IMR-90 (cell line): ENCODE results near the gene NF2. TPM values are rescaled to one million over a fixed set of nuclear protein-coding genes. Genes with fewer than 3 reads are reported as not detected.

ENCODE experiments used
- ATAC-seq: fragments of 200-7000 bp; cut with Tn5 transposase; 2 replicates; pipeline ENCODE4 v1.9.1; 2020; ENCODE audit warnings: low read depth, mild to moderate bottlenecking, moderate library complexity
- BruUV-seq: library from RNA; stranded (reverse); fragments of 400-500 nt; replicated peaks from 2 replicates; lab custom pipeline; 2021; lab: Mats Ljungman, UMichigan
- CTCF ChIA-PET: fragments of 300-600 bp; formaldehyde crosslinking; extraction: SDS; loops from one replicate; lab custom pipeline; 2021; ENCODE audit warnings: antibody characterized with exemption; lab: Yijun Ruan, JAX
- POLR2A ChIA-PET: fragments of 300-600 bp; sonication (Branson Sonifier 250); formaldehyde crosslinking; loops from one replicate; lab custom pipeline; 2022; ENCODE audit warnings: antibody characterized with exemption; ENCODE audit not compliant: unreplicated experiment; lab: Charles Lee
- DNase-seq: peaks from one replicate; pipeline ENCODE4 v3.0.0; 2013
- H2AFZ ChIP-seq: replicated peaks from 2 replicates; pipeline ENCODE3; 2013; ENCODE audit warnings: low read length, mild to moderate bottlenecking; ENCODE audit not compliant: poor library complexity
- H2AK5ac ChIP-seq: 2 replicates; pipeline ENCODE4 v1.6.1; 2013; ENCODE audit warnings: low read depth, low read length, inconsistent platforms
- H2AK9ac ChIP-seq: replicated peaks from 2 replicates; pipeline ENCODE3; 2013; ENCODE audit warnings: mild to moderate bottlenecking, low read depth, low read length, moderate library complexity; ENCODE audit not compliant: poor library complexity
- H2BK120ac ChIP-seq: 2 replicates; pipeline ENCODE4 v1.6.1; 2013; ENCODE audit warnings: low read depth, low read length, inconsistent platforms
- H2BK15ac ChIP-seq: 3 replicates; pipeline ENCODE4 v1.6.1; 2013; ENCODE audit warnings: low read depth, low read length, inconsistent platforms
- H2BK20ac ChIP-seq: 2 replicates; pipeline ENCODE4 v1.6.1; 2013; ENCODE audit warnings: low read depth, mild to moderate bottlenecking, inconsistent platforms, low read length, moderate library complexity
- H2BK5ac ChIP-seq: 2 replicates; pipeline ENCODE4 v1.6.1; 2013; ENCODE audit warnings: mild to moderate bottlenecking, low read depth, low read length, inconsistent platforms; ENCODE audit not compliant: poor library complexity, severe bottlenecking
- H3K14ac ChIP-seq: replicated peaks from 2 replicates; pipeline ENCODE4 v1.6.1; 2013; ENCODE audit warnings: low read depth, low read length, inconsistent platforms
- H3K18ac ChIP-seq: 2 replicates; pipeline ENCODE4 v1.6.1; 2013; ENCODE audit warnings: low read depth, low read length, control low read depth
- H3K23ac ChIP-seq: 2 replicates; pipeline ENCODE4 v1.6.1; 2013; ENCODE audit warnings: low read depth, low read length, inconsistent platforms
- H3K27ac ChIP-seq: 2 replicates; pipeline ENCODE4 v1.5.1; 2013; ENCODE audit warnings: mild to moderate bottlenecking, control low read depth, low read length; ENCODE audit not compliant: insufficient read depth
- H3K27me3 ChIP-seq: 2 replicates; pipeline ENCODE4 v1.6.1; 2013; ENCODE audit warnings: low read length; ENCODE audit not compliant: control insufficient read depth, insufficient read depth
- H3K36me3 ChIP-seq: 2 replicates; pipeline ENCODE4 v1.6.1; 2013; ENCODE audit warnings: low read length, mixed read lengths; ENCODE audit not compliant: control insufficient read depth, insufficient read depth
- H3K4ac ChIP-seq: 2 replicates; pipeline ENCODE4 v1.6.1; 2013; ENCODE audit warnings: low read depth, low read length, inconsistent platforms
- H3K4me1 ChIP-seq: 2 replicates; pipeline ENCODE4 v1.6.1; 2013; ENCODE audit warnings: low read length, mixed read lengths; ENCODE audit not compliant: control insufficient read depth, insufficient read depth
- H3K4me2 ChIP-seq: 2 replicates; pipeline ENCODE4 v1.6.1; 2013; ENCODE audit warnings: low read depth, mild to moderate bottlenecking, control low read depth, low read length, moderate library complexity
- H3K4me3 ChIP-seq: 2 replicates; pipeline ENCODE4 v1.5.1; 2013; ENCODE audit warnings: low read depth, mild to moderate bottlenecking, control low read depth, low read length, moderate library complexity; ENCODE audit not compliant: insufficient read depth
- H3K56ac ChIP-seq: 2 replicates; pipeline ENCODE4 v1.6.1; 2013; ENCODE audit warnings: low read length, inconsistent platforms; ENCODE audit not compliant: insufficient read depth; ENCODE audit errors: extremely low read depth
- H3K79me1 ChIP-seq, 2 experiments: 2 replicates each; pipeline ENCODE4 v1.6.1; 2013; ENCODE audit warnings: low read length in 2 of 2, inconsistent platforms in 1 of 2, low read depth in 1 of 2
- H3K9ac ChIP-seq: 2 replicates; pipeline ENCODE4 v1.6.1; 2013; ENCODE audit warnings: low read depth, low read length, control low read depth
- H3K9me1 ChIP-seq: 2 replicates; pipeline ENCODE4 v1.6.1; 2013; ENCODE audit warnings: low read length, inconsistent platforms; ENCODE audit not compliant: insufficient read depth
- H3K9me3 ChIP-seq: 2 replicates; pipeline ENCODE4 v1.6.1; 2013; ENCODE audit warnings: low read length; ENCODE audit not compliant: control insufficient read depth, insufficient read depth
- H4K20me1 ChIP-seq: 2 replicates; pipeline ENCODE4 v1.6.1; 2013; ENCODE audit warnings: low read length, inconsistent platforms; ENCODE audit not compliant: insufficient read depth
- H4K5ac ChIP-seq: 2 replicates; pipeline ENCODE4 v1.6.1; 2013; ENCODE audit warnings: mild to moderate bottlenecking, low read depth, low read length, control low read depth
- H4K8ac ChIP-seq, 2 experiments: 2 replicates each; pipeline ENCODE4 v1.6.1; 2013; ENCODE audit warnings: low read depth in 2 of 2, low read length in 2 of 2, control low read depth in 1 of 2, inconsistent platforms in 1 of 2
- H4K91ac ChIP-seq: 2 replicates; pipeline ENCODE4 v1.6.1; 2013; ENCODE audit warnings: low read depth, low read length, inconsistent platforms; ENCODE audit not compliant: insufficient read depth
- BHLHE40 ChIP-seq: fragments of 150-350 bp; IDR thresholded peaks from 2 replicates; pipeline ENCODE4 v1.6.1; 2016; ENCODE audit warnings: mild to moderate bottlenecking, low read depth, low read length
- CEBPB ChIP-seq: IDR thresholded peaks from 2 replicates; pipeline ENCODE4 v1.6.1; 2012; ENCODE audit warnings: low read depth, low read length, improper control_type of control experiment
- CHD1 ChIP-seq: IDR thresholded peaks from 2 replicates; pipeline ENCODE4 v1.6.1; 2012; ENCODE audit warnings: low read depth, low read length, improper control_type of control experiment
- FOS ChIP-seq: fragments of 150-350 bp; IDR thresholded peaks from 2 replicates; pipeline ENCODE4 v1.6.1; 2016; ENCODE audit warnings: low read depth, low read length
- MAFK ChIP-seq: IDR thresholded peaks from 2 replicates; pipeline ENCODE4 v1.6.1; 2012; ENCODE audit warnings: low read depth, low read length, improper control_type of control experiment
- MAZ ChIP-seq: IDR thresholded peaks from 2 replicates; pipeline ENCODE4 v1.6.1; 2012; ENCODE audit warnings: low read depth, mild to moderate bottlenecking, low read length, improper control_type of control experiment, moderate library complexity, borderline replicate concordance
- MXI1 ChIP-seq: IDR thresholded peaks from 2 replicates; pipeline ENCODE4 v1.6.1; 2012; ENCODE audit warnings: low read depth, mild to moderate bottlenecking, low read length, moderate library complexity, borderline replicate concordance
- NFE2L2 ChIP-seq: fragments of 150-350 bp; IDR thresholded peaks from 2 replicates; pipeline ENCODE4 v1.6.1; 2016; ENCODE audit warnings: low read depth, mild to moderate bottlenecking, low read length
- POLR2A ChIP-seq: IDR thresholded peaks from 2 replicates; pipeline ENCODE4 v1.6.1; 2012; ENCODE audit warnings: mild to moderate bottlenecking, low read depth, low read length
- RAD21 ChIP-seq: IDR thresholded peaks from 2 replicates; pipeline ENCODE4 v1.6.1; 2012; ENCODE audit warnings: low read length, improper control_type of control experiment
- RCOR1 ChIP-seq: IDR thresholded peaks from 2 replicates; pipeline ENCODE4 v1.6.1; 2012; ENCODE audit warnings: mild to moderate bottlenecking, low read length, improper control_type of control experiment; ENCODE audit not compliant: insufficient replicate concordance
- RFX5 ChIP-seq: IDR thresholded peaks from 2 replicates; pipeline ENCODE4 v1.8.0; 2012; ENCODE audit warnings: low read depth, mild to moderate bottlenecking, low read length, moderate library complexity
- SMC3 ChIP-seq: fragments of 150-350 bp; IDR thresholded peaks from 2 replicates; pipeline ENCODE4 v1.6.1; 2016; ENCODE audit warnings: low read depth, mild to moderate bottlenecking, antibody characterized with exemption, low read length, moderate library complexity
- USF2 ChIP-seq: fragments of 150-350 bp; IDR thresholded peaks from 2 replicates; pipeline ENCODE4 v1.6.1; 2017; ENCODE audit warnings: mild to moderate bottlenecking, antibody characterized with exemption, low read length, low read depth
- WGBS, 2 experiments: methylation state at CpG; one replicate each; pipeline versions ENCODE4 v1.1.5 to v1.1.7; 2013; ENCODE audit warnings: missing lambda C conversion rate in 2 of 2; ENCODE audit not compliant: insufficient read length in 1 of 2; ENCODE audit errors: extremely low coverage in 2 of 2; 5-methylcytosine and 5-hydroxymethylcytosine counted together
- dilution Hi-C: fragments of 300-500 bp; cut with HindIII; formaldehyde crosslinking; loops from one replicate; pipeline ENCODE4 v1.14.3; 2018; ENCODE audit warnings: low sequenced_read_pairs; ENCODE audit not compliant: unreplicated experiment
- in situ Hi-C: fragments of 300-500 bp; cut with MboI; formaldehyde crosslinking; loops from 3 replicates; pipeline ENCODE4 v1.14.3; 2019; ENCODE audit warnings: low sequenced_read_pairs, inconsistent platforms, mixed read lengths
- intact Hi-C: fragments of 100-400 bp; cut with micrococcal nuclease; formaldehyde crosslinking; loops from 2 replicates; pipeline ENCODE4 v1.10.0; 2022
- polyA plus RNA-seq, 3 experiments: library from polyadenylated mRNA; depleted of rRNA; stranded (reverse); fragments of >200 nt; gene quantifications; 2 replicates each; pipeline ENCODE4 v1.2.3, GENCODE V29; 2012; ENCODE audit warnings: low replicate concordance in 1 of 3
- total RNA-seq: library from RNA; depleted of rRNA; stranded (reverse); fragments of >200 nt; gene quantifications from 2 replicates; pipeline ENCODE4 v1.2.3, GENCODE V29; 2012
- TF ChIP-seq, protein P1 (sequence below): fragments of 150-350 bp; IDR thresholded peaks from 2 replicates; pipeline ENCODE4 v1.6.1; 2016; ENCODE audit warnings: low read depth, mild to moderate bottlenecking, low read length, moderate library complexity, borderline replicate concordance
- TF ChIP-seq, protein P2 (sequence below): conservative IDR thresholded peaks from 2 replicates; pipeline ENCODE4 v1.5.1; 2012; ENCODE audit warnings: mild to moderate bottlenecking, low read depth, low read length, improper control_type of control experiment

Gene NF2
- total and polyA plus RNA-seq, 2 of the 4 experiments (the other 2 are of a cell fraction) = 59.0 to 151 TPM

DNA sequence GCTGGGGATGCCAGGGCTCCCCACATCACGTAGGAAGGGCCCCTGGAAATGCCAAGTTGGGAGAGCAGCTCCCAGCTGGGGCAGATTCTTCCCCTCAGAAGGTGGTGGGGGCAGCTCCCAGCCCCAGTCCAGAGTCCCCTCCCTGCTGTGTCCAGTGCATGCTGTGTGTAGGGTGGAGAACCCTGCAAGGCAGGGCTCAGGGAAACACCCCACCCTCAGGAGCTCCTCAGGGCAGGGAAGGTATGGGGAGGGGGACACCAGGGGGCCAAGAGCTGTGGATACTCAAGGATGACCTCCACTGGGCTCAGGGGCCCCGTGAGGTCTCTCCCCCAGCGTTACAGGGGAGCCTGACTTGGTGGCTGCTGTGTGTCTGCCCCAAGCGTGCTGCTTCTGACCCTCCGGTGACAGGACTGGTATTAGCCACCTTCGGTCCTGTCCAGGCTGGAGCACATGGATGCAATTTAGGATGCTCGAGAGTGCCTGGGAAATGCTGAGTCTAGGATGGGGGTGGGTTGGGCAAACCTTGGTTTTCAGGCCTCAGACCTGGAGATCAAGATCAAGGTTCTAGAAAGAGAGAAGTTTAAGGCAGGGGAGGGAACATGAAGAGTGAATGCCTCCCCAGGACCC is 100.2 kb downstream of the NF2 start:
- H3K4ac ChIP-seq = no peak overlapping the region
- H3K4me3 ChIP-seq = no peak overlapping the region
- POLR2A ChIA-PET = no interaction called here
- H3K56ac ChIP-seq = no peak overlapping the region
- in situ Hi-C loops = no loop called here
- TF ChIP-seq, protein P1, sequence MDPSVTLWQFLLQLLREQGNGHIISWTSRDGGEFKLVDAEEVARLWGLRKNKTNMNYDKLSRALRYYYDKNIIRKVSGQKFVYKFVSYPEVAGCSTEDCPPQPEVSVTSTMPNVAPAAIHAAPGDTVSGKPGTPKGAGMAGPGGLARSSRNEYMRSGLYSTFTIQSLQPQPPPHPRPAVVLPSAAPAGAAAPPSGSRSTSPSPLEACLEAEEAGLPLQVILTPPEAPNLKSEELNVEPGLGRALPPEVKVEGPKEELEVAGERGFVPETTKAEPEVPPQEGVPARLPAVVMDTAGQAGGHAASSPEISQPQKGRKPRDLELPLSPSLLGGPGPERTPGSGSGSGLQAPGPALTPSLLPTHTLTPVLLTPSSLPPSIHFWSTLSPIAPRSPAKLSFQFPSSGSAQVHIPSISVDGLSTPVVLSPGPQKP = no peak
- TF ChIP-seq RCOR1 (no peak), SMC3 (no peak), USF2 (no peak), CHD1 (no peak), MAFK (no peak), RFX5 (no peak), RAD21 (no peak), BHLHE40 (no peak), NFE2L2 (no peak), POLR2A (no peak), CEBPB (no peak), MAZ (no peak), FOS (no peak), MXI1 (no peak)
- TF ChIP-seq, protein P2, sequence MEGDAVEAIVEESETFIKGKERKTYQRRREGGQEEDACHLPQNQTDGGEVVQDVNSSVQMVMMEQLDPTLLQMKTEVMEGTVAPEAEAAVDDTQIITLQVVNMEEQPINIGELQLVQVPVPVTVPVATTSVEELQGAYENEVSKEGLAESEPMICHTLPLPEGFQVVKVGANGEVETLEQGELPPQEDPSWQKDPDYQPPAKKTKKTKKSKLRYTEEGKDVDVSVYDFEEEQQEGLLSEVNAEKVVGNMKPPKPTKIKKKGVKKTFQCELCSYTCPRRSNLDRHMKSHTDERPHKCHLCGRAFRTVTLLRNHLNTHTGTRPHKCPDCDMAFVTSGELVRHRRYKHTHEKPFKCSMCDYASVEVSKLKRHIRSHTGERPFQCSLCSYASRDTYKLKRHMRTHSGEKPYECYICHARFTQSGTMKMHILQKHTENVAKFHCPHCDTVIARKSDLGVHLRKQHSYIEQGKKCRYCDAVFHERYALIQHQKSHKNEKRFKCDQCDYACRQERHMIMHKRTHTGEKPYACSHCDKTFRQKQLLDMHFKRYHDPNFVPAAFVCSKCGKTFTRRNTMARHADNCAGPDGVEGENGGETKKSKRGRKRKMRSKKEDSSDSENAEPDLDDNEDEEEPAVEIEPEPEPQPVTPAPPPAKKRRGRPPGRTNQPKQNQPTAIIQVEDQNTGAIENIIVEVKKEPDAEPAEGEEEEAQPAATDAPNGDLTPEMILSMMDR = no peak
- WGBS, 2 experiments = 65% methylated on average over 5 of the region's 7 CpGs; no CpG with 5 or more reads in 1 of the 2 experiments
- dilution Hi-C loops = no loop called here
- H3K79me1 ChIP-seq = no peaks in the 10 kb centered on the region
- peaks cover 14% of the 10 kb centered on the region for H3K27me3 ChIP-seq
- H3K14ac ChIP-seq = no peak overlapping the region
- DNase-seq (no peak), ATAC-seq (no peak)
- no peaks in the 10 kb centered on the region for H3K36me3 ChIP-seq
- BruUV-seq = no TSS peak
- H2BK15ac ChIP-seq = no peak overlapping the region
- no peak overlapping the region for H2BK5ac ChIP-seq
- no peak overlapping the region for H4K91ac ChIP-seq
- H3K4me1 ChIP-seq = peaks cover 14% of the 10 kb centered on the region
- intact Hi-C loops = loop anchor here (5.0 kb wide), 1 partner anchor 384 kb away; no protein-coding TSS in a partner anchor
- H4K8ac ChIP-seq = no peak overlapping the region
- CTCF ChIA-PET = no interaction called here
- H2AK5ac ChIP-seq = no peak overlapping the region
- H2BK120ac ChIP-seq = no peak overlapping the region
- no peak overlapping the region for H2AFZ ChIP-seq
- H3K9ac ChIP-seq = no peak overlapping the region
- 0 out of 2 replicates have a peak, but pooled peaks cover 2% of the 10 kb centered on the region for H3K9me1 ChIP-seq
- no peak overlapping the region for H3K27ac ChIP-seq
- no peak overlapping the region for H2BK20ac ChIP-seq
- H3K4me2 ChIP-seq = no peak overlapping the region
- H4K20me1 ChIP-seq = peaks cover 11% of the 10 kb centered on the region
- H3K9me3 ChIP-seq = no peaks in the 10 kb centered on the region
- H2AK9ac ChIP-seq = no peak overlapping the region
- no peak overlapping the region for H4K5ac ChIP-seq
- no peak overlapping the region for H3K23ac ChIP-seq
- no peak overlapping the region for H3K18ac ChIP-seq
